ENCODE data around the gene DPEP3.
A peak's percentile ranks its signal among the peaks of the same experiment; 100 is the strongest.

Gene DPEP3

DNA sequence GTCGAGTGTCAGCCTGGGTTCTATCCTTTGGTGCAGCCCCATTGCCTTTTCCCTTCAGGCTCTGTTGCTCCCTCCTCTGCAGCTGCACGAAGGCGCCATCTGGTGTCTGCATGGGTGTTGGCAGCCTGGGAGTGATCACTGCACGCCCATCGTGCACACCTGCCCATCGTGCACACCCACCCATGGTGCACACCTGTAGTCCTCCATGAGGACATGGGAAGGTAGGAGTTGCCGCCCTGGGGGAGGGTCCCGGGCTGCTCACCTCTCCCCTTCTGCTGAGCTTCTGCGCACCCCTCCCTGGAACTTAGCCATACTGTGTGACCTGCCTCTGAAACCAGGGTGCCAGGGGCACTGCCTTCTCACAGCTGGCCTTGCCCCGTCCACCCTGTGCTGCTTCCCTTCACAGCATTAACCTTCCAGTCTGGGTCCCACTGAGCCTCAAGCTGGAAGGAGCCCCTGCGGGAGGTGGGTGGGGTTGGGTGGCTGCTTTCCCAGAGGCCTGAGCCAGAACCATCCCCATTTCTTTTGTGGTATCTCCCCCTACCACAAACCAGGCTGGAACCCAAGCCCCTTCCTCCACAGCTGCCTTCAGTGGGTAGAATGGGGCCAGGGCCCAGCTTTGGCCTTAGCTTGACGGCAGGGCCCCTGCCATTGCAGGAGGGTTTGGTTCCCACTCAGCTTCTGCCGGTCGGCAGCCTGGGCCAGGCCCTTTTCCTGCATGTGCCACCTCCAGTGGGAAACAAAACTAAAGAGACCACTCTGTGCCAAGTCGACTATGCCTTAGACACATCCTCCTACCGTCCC lies 51.5 kb downstream of the DPEP3 start:
- peak; percentile 74 for DNase-seq

- no peak for DNase-seq
Observed at GRCh38 chr16:67928147-67928546, 52.2 kb downstream of the DPEP3 start.

GRCh38 chr16:67927131-67927941 lies 53.0 kb downstream of the DPEP3 start:
- DNase-seq, result no peak

DNA sequence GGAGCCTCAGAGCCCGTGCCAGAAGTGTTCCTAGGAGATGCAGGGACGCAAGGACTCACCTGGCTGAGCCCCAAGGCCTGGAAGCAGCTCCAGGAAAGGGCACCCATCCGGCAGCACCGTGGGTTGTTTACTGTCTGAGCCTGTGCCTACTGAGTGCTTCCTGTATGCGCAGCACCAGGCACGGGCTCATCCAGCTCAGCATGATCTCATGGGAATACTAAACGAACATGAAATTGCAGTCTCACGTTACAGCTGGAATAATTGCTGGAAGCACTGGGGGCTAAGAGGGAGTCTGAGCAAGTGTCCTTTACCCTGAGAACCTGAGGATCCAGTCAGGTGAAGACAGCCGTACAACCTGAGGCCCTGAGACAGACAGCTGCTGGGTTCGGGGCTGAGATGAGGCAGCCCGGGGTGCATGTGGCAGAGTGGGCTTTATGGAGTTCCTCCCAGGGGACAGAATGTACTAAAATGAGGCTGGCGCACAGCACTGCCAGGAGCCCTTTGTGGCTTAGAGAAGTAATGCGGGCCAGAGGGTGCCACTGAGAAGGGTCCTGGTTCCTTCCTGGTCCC lies 54.0 kb downstream of the DPEP3 start:
- no peak for DNase-seq
